Activated T-helper 17 cell treated with anti-CD3 and anti-CD28 coated beads, Interleukin-2, amount 50 U/mL, for 72 hours (primary cell): Measurements from ENCODE around the gene OR4C15. TPM values are rescaled to one million over a fixed set of nuclear protein-coding genes. Genes with fewer than 3 reads are reported as not detected.

Source experiments
- ATAC-seq: fragments of 150-1000 bp; cut with Tn5 transposase; replicated peaks from 2 replicates; pipeline ENCODE4 v1.10.0; 2021; ENCODE audit warnings: mild to moderate bottlenecking, moderate library complexity
- H3K27ac Mint-ChIP-seq: one replicate; pipeline ENCODE4 v1.8.0; 2022; ENCODE audit warnings: mixed read lengths
- H3K27me3 Mint-ChIP-seq: one replicate; pipeline ENCODE4 v1.8.0; 2022; ENCODE audit warnings: mixed read lengths
- H3K36me3 Mint-ChIP-seq: one replicate; pipeline ENCODE4 v1.8.0; 2022; ENCODE audit warnings: low read depth, mild to moderate bottlenecking, mixed read lengths
- H3K4me1 Mint-ChIP-seq: one replicate; pipeline ENCODE4 v1.8.0; 2022; ENCODE audit warnings: mixed read lengths
- H3K4me3 Mint-ChIP-seq: one replicate; pipeline ENCODE4 v1.8.0; 2022; ENCODE audit warnings: mild to moderate bottlenecking, mixed read lengths
- H3K9me3 Mint-ChIP-seq: one replicate; pipeline ENCODE4 v1.8.0; 2022; ENCODE audit warnings: mixed read lengths
- total RNA-seq, 2 donors: library from RNA; stranded (reverse); gene quantifications; one replicate each; pipeline ENCODE4 v1.2.3, GENCODE V29; 2022

OR4C15 gene
- not detected for total RNA-seq

GRCh38 chr11:55554169-55554568 lies at the start of gene OR4C15:
Gene OR4C15 (plus strand): TSS chr11:55554469. CDS start chr11:55554469, 0 bp downstream.
- Mint-ChIP-seq H3K9me3 (peaks cover 31% of the 10 kb centered on the region), H3K27me3 (no peaks in the 10 kb centered on the region), H3K4me3 (no peak within 1 kb of the TSS), H3K4me1 (no peaks in the 10 kb centered on the region), H3K27ac (no peak within 1 kb of the TSS), H3K36me3 (no peaks in the 10 kb centered on the region)
- ATAC-seq: no peak

GRCh38 chr11:55571828-55572227 lies 17.6 kb downstream of the OR4C15 start, which contains the start of gene OR4C16:
Gene OR4C16 (plus strand): TSS chr11:55572128. CDS start chr11:55572128, 0 bp downstream.
- no peak within 1 kb of the TSS for H3K4me3 Mint-ChIP-seq

GRCh38 chr11:55572548-55572947 lies 18.3 kb downstream of the OR4C15 start:
- Mint-ChIP-seq H3K4me3 (no peak overlapping the region), H3K27me3 (no peaks in the 10 kb centered on the region), H3K36me3 (no peaks in the 10 kb centered on the region), H3K9me3 (peaks cover 24% of the 10 kb centered on the region), H3K4me1 (no peaks in the 10 kb centered on the region), H3K27ac (no peak overlapping the region)
- no peak for ATAC-seq

More at GRCh38 chr11:55571828-55572227, 17.6 kb downstream of the OR4C15 start, which contains the start of gene OR4C16:
- H3K4me1 Mint-ChIP-seq: no peaks in the 10 kb centered on the region
- ATAC-seq: no peak
- H3K9me3 Mint-ChIP-seq: peaks cover 24% of the 10 kb centered on the region
- no peak within 1 kb of the TSS for H3K27ac Mint-ChIP-seq
- H3K27me3 Mint-ChIP-seq: no peaks in the 10 kb centered on the region
- H3K36me3 Mint-ChIP-seq: no peaks in the 10 kb centered on the region

Other genes starting within 250 kb of the OR4C15 start
- not detected for gene OR4A16, start 211.3 kb upstream of the OR4C15 start, total RNA-seq
- gene OR4A15, start 186.5 kb upstream of the OR4C15 start, total RNA-seq: not detected
- not detected for gene OR4C16, start 17.7 kb downstream of the OR4C15 start, total RNA-seq
- not detected for gene OR4C11, start 53.2 kb downstream of the OR4C15 start, total RNA-seq
- gene OR4P4, start 80.6 kb downstream of the OR4C15 start, total RNA-seq: not detected
- gene OR4S2, start 93.9 kb downstream of the OR4C15 start, total RNA-seq: not detected
- not detected for gene OR4C6, start 107.7 kb downstream of the OR4C15 start, total RNA-seq
- not detected for gene OR5D13, start 219.0 kb downstream of the OR4C15 start, total RNA-seq
- not detected for gene OR5D14, start 241.1 kb downstream of the OR4C15 start, total RNA-seq